HG03432 (cell line): ENCODE data around the gene ATP9B.
"Not testable (repeated sequence)": the region's sequence is repeated elsewhere in the genome, so short reads cannot be mapped to it uniquely, and the experiment has no call there.

Experiments used
- ATAC-seq: cut with Tn5 transposase; IDR thresholded peaks from one replicate; pipeline ENCODE4 v1.9.1; 2021; ENCODE audit warnings: mild to moderate bottlenecking, moderate library complexity; ENCODE audit not compliant: unreplicated experiment

ATP9B gene

GRCh38 chr18:79352432-79352831 lies 283.2 kb downstream of the ATP9B start:
- ATAC-seq = no peak

- no peak for ATAC-seq
Measured at GRCh38 chr18:79353267-79353666, 284.1 kb downstream of the ATP9B start.

GRCh38 chr18:79354350-79354749 lies 285.2 kb downstream of the ATP9B start:
- ATAC-seq = no peak

GRCh38 chr18:79355433-79356335 lies 286.5 kb downstream of the ATP9B start:
- ATAC-seq = peak; percentile 43

- peak; percentile 93 for ATAC-seq
Measured at GRCh38 chr18:79356435-79356834, 287.2 kb downstream of the ATP9B start.

GRCh38 chr18:79360933-79361332 lies 291.7 kb downstream of the ATP9B start:
- no peak for ATAC-seq

- ATAC-seq = no peak
Measured at GRCh38 chr18:79361766-79362522, 292.8 kb downstream of the ATP9B start.

GRCh38 chr18:79365701-79366100 lies 296.5 kb downstream of the ATP9B start:
- ATAC-seq = no peak

- ATAC-seq = no peak
Measured at GRCh38 chr18:79366177-79367094, 297.2 kb downstream of the ATP9B start.

GRCh38 chr18:79367480-79367879 lies 298.3 kb downstream of the ATP9B start:
- ATAC-seq = no peak

- ATAC-seq = no peak
Measured at GRCh38 chr18:79367989-79368388, 298.8 kb downstream of the ATP9B start.

GRCh38 chr18:79368681-79369080 lies 299.5 kb downstream of the ATP9B start:
- ATAC-seq = no peak

GRCh38 chr18:79371561-79372121 lies 302.4 kb downstream of the ATP9B start:
- ATAC-seq = peak; percentile 58

GRCh38 chr18:79372461-79372860 lies 303.3 kb downstream of the ATP9B start:
- ATAC-seq = no peak

- no peak for ATAC-seq
Measured at GRCh38 chr18:79372991-79373390, 303.8 kb downstream of the ATP9B start.

GRCh38 chr18:79373736-79374135 lies 304.5 kb downstream of the ATP9B start:
- ATAC-seq = no peak

- peak; percentile 72 for ATAC-seq
Measured at GRCh38 chr18:79374408-79375171, 305.4 kb downstream of the ATP9B start.

- ATAC-seq = no peak
Measured at GRCh38 chr18:79375441-79376154, 306.4 kb downstream of the ATP9B start.

- not testable (repeated sequence) for ATAC-seq
Measured at GRCh38 chr18:79376661-79377060, 307.5 kb downstream of the ATP9B start.
